Neural progenitor cell (in vitro differentiated cells): ENCODE measurements around the gene EDNRA. TPM values are rescaled to one million over a fixed set of nuclear protein-coding genes. Genes with fewer than 3 reads are reported as not detected.

Experiments used
- total RNA-seq: library from RNA; depleted of rRNA; stranded (reverse); fragments of >200 nt; gene quantifications from 2 replicates; pipeline ENCODE4 v1.2.3, GENCODE V29; 2015; ENCODE audit warnings: low replicate concordance

The EDNRA gene
- total RNA-seq, 1 donor from 2014 or later, result 2.9 TPM

Other genes starting within 250 kb of the EDNRA start
- gene TMEM184C, start 136.3 kb downstream of the EDNRA start, total RNA-seq, result 28.8 and 35.7 TPM in 2 replicates
- gene PRMT9, start 203.1 kb downstream of the EDNRA start, total RNA-seq, result 16.8 and 24.8 TPM in 2 replicates